Brain pericyte (primary cell): ENCODE results near the gene TUBE1.
"Not testable (repeated sequence)": the region's sequence is repeated elsewhere in the genome, so short reads cannot be mapped to it uniquely, and the experiment has no call there.

ENCODE experiments used
- DNase-seq: peaks from one replicate; pipeline ENCODE4 v3.0.0-alpha.2; 2012; ENCODE audit warnings: low read depth, low spot score

Gene TUBE1

DNA sequence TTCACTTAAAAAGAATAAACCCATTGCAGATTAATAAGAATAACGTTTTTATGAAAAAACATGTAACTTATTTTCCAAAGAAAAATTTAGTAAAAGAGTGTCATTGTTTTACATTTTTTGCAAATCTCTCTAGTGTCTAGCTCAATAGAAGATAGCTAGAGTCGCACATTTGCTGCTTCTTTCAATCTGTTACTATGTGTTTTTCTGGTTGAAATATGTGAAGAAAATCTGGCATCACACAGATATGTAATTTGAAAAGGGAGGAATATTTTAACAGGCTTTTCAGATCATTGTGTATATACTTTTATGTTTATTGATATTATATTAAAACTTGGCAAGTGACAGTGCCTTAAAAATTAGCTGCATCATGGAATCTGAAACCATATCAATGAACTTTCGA, 24.3 kb downstream of the TUBE1 start:
- no peak for DNase-seq

DNA sequence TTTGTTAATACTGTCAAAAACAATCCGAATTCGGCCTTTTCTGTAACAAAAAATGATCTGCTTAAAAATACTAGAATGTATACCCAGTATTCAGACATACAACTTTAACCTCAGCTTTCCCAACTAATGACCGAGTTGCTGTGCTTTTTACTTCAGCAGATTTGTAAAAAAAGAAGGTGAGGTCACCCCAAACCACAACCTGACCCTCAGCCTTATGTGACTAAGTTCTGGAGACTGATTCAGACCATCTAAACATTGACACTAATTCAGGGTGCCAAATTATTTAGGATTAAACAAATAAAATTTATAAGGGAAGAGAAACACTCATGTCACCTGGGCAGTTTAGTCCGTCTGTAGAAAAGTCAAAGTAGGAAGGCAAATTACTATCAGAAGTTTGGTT, 25.7 kb downstream of the TUBE1 start:
- DNase-seq: no peak

DNA sequence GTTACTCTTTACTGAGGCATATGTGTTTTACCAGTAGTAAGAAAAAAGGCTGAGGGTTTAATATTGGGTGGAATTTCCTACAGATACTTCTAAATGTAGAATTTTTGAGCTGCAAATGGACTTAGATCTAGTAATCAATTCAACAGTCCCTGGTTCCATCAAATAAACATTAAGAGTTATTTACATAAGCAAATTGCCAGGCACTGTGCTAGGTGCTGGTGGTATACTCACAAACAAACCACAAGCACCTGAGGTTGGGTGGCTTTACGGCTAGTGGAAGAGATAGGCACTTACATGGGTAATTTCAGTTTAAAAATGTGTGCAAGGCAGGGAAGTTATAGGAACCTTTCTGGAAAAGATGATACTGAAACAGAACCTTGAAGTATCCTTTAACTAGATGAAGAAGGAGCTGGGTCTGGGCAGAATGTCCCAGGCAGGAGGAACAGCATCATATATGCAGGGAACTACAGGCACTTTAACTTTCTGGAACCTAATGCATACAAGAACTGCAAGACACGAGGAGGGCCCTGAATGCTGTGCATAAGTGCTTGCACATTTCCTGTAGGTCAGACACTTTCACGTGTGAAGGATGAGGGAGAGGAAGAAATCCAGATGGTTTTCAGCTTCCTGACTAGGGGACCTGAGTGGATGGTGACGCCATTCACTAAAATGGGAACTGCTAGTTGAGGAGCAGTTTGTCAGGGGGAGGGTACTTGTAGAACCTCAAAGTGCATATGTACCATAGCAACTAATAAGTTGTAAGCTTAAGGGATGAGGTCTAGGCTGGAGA, 28.8 kb downstream of the TUBE1 start:
- DNase-seq: no peak

DNA sequence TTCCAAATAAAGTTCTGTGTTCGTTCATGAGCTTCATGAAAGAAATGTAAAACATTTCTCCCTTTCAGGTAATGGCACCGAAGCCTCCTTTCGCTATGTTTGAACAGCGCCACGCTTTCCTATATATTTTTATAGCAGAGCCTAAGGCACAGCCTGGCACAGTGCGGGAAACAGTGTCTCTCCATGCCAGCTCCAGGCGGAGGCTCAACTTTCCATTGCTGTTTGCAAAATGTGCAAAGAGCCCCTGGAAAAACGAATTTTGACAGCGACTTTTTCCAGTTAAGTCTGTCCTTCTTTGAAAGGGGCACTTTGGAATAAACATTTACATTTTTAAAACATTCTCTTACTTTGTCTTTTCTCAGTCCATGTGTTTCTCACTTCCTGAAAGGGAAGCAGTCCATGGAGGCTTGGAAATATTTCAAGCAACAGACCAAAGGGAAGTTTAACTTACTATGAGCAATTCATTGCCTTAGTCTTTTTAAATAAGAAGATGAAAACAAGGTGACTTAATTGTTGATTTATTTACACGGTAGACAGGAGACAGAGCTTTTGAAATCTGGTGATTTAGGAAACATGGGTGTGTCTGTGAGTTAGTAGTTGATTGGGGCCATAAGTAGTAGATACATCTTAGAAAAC, 32.6 kb downstream of the TUBE1 start:
- no peak for DNase-seq

DNA sequence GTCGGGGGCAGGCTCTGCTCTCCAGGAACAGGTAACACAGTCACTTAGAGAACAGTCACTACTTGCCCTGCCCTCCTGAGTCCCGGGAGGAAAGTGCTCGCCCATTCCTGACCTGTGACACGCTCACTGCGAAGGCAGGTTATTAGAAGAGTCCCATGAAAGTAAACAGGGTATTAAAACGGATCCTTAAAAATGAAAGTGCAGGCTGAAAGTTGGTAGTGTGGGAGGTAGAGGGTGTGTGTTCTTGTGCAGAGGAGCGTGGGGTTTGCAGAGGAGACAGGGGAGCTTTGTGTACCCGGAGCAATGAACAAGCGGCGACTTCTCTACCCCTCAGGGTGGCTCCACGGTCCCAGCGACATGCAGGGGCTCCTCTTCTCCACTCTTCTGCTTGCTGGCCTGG, 33.3 kb downstream of the TUBE1 start, which contains the start of gene CCN6:
TSS of gene CCN6 (plus strand) at position 104 of the 400 bp plus-strand sequence. CDS start at position 358, 254 bp downstream.
- no peak for DNase-seq

DNA sequence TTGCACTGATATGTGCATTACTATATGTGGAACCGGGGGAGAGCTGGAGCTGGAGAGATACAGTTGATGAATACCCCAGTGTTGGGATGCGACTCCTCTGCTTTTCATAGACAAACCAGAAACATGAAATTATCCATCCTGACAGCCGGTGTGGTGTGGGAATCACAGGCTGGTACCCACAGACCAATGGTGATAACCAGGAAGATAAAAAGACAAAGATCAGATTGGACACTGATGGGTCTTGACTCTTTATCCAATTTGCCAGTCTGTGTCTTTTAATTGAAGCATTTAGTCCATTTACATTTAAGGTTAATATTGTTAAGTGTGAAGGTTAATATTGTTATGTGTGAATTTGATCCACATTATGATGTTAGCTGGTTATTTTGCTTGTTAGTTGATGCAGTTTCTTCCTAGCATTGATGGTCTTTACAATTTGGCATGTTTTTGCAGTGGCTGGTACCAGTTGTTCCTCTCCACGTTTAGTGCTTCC, 36.0 kb downstream of the TUBE1 start:
- not testable (repeated sequence) for DNase-seq

DNA sequence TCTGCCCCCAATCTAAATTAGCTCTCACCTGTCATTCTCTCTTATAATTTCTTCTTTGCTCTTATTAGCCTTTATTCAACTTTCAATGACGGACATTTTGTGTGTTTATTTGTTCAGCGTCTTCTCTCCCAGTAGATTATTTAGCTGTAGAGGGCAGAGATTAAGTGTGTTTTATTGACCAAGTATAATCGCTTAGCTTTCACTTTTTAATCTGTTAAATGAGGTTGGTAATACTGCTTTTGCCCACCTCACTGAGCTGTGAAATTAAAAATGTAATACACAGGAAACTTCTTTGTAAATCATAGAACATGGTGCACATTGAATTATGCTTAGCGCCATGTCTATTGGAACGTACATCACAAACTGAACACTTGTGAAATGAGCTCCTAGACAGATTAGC, 36.9 kb downstream of the TUBE1 start:
- DNase-seq: no peak

DNA sequence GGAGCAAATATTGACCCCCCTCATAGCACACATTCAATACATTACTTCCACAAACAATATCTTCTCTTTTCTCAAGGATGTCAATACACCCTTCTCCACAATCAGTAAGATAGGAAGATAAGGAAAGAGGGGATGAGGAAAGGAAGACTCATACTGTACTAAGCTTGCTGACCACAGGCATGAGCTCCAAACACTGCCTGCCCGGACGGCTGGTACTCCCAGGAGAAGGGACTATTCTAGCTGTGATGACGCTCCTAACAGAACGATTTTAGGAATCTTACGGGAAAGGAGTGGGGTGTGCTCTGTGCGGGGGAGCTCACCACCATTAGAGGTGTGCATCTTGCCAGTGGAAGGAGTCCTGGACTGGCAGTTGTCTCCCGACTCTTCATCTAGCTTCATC, 37.3 kb downstream of the TUBE1 start:
- DNase-seq: no peak

DNA sequence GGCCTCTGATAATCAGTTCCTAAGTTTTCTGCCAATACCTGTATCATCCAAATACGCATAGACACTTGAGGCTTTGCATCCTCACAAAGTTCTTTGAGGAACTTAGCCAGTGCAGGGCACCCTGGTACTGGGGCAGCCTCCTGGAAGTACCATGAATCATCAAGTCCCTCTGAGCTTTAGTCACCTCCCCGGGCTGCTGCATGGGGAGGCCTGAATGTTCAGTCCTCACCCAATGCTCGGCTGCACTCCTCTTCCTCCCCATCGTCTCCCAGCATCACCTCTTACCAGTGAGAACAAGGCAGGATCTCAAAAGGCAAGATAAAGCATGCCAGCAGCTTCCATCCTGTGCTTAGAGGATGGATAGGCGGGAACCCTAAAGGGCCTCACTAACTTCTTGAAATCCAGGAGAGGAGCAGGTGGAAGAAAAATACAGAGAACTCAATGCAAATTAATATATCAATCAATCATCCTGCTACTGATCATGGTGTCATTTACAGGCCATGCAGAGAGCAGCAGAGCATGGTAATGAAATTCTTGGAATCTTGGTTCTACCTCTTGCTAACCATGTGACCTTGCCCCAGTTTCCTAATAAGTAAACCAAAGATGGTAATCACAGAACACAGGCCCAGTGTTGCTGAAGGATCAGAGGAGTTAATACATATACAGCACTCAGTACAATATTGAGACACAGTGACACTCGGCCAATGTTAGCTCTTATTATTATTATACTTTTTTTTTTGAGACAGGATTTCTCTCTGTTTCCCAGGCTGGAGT, 38.1 kb downstream of the TUBE1 start:
- DNase-seq: no peak

DNA sequence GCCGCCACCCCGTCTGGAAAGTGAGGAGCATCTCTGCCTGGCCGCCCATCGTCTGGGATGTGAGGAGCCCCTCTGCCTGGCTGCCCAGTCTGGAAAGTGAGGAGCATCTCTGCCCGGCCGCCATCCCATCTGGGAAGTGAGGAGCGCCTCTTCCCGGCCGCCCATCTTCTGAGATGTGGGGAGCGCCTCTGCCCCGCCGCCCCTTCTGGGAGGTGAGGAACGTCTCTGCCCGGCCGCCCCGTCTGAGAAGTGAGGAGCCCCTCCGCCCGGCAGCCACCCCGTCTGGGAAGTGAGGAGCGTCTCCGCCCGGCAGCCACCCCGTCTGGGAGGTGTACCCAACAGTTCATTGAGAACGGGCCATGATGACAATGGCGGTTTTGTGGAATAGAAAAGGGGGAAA, 39.8 kb downstream of the TUBE1 start:
- DNase-seq: not testable (repeated sequence)

DNA sequence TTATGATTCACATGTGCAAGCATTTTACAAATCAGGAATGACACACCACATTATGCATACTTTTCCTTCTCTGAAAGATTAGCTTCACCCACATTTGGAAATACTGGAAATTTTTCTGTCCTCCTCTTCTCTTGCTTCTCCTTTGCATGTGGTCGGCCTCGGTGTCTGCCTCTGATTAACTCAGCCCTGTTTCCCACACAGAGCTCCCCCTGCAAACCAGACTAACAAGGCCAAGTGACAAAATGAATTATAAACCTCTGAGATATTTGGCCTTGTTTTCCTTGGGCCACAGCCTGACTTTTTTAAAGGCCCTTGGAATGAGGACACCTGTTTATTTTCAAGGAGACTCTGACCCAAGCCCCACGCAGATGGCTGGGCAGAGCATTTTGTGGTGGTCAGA, 42.4 kb downstream of the TUBE1 start:
- no peak for DNase-seq

DNA sequence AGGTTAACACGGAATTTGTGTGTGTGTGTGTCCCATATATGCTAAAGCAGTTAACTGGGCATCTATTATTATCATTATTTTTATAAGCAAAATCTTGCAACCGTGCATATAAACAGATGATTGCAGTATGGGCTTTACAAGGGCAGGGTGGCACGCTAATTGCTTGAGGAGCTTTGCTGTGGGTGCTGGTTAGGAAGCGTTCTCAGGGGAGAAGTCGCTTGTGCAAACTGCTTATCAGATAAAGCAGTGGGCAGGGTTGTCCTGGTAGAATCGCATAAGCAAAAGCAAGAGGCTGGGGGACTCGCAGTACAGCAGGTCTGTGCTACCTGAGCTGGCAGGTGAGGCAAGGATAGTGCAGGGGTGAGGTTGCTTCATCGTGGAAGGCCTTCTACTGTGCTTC, 43.1 kb downstream of the TUBE1 start:
- DNase-seq: no peak

DNA sequence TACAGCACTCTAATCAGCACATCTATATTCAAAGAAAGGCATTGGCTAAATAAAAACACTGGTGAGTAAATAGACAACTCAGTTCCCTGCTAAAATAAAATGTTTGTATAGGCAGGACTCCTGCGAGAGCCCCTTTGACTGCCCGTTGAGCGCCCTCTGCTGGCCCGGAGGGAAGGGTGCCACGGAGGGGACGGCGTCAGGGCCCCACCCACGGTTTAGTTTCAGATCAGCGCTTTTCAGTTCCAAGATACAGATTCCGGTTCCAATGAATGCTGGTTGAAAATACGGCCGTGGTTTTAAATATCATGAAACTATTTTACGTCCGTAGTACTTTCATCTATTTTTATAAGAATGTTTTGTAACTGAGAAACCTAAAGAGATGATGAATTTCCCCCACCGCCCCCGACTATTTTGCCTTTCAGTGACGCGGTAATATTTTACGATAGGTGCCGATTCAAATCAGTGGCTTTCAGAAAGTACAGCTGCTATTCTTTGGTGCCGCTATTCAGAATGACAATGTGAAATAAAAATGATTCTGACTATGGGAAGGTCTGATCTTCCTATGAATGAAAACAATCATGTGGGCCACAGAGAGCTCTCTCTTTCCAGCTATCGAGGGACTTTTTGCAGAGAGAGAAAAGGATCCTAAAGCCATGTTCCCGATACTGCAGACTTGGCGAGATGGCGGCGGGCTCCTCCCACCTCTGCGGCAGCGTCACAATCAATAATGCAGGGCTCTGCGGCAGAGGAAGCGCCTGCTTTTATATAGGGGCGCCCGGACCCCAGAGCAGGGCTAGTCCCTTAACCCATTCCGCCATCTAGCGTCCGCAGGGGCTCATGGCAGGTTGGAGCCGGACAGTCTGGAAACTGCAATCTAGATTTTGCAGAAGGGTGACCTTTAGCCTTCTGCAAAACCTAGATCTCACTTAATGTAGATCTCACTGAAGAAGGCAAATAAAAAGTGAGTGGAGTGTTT, 44.0 kb downstream of the TUBE1 start:
- DNase-seq: peak; percentile 64

DNA sequence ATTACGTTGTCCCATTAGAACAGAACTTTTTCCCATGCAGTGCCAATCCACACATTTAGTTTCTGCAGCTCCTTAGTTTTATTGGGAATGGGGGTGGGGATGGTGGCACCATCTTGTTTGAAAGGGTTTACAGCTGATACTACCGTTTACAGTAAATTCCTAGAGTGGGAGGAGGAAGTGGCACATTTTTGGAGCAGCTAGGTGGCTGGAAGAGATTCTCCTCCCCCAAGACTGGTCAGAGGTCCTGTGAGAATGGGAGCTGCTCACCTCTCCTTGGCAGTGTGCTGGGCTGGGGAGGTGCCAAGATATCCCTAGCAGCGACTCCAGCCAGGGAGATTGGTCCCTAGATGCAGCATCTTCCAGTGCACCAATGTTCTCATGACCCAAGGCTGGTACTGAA, 45.7 kb downstream of the TUBE1 start:
- no peak for DNase-seq

DNA sequence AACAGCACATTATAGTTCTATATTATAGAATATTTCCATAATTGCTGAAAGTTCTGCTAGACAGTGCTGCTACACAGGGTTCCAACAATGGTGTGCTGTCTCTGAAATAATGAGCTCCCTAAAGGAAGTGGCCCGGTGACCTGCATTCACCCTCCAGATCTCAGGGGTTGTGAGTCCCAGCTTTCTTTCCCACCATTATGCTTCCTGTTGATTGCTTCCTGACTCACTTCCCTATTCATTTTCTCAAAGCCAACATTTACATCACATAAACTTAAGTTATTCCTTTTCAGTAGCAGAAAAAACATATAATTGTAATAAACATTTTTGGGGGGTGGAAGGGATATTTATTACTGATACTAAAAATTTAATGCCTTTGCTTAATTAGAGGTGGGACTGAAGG, 46.3 kb downstream of the TUBE1 start:
- DNase-seq: no peak

DNA sequence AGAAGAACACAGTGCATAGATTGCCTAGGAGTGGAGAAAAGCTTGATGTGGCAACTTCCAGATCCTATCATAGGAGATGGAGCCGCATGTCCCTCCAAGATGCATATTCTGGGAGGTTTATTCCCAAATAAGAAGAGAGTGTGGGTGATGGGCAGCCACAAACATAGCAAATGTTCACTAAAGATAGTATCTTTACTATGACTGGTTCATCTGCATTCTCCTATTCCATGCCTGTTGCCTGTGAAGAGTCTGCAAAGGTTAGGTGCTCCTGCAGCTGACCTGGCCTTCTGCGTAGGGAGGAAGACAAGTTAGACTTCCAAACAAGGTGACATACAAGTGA, 47.9 kb downstream of the TUBE1 start:
- no peak for DNase-seq

DNA sequence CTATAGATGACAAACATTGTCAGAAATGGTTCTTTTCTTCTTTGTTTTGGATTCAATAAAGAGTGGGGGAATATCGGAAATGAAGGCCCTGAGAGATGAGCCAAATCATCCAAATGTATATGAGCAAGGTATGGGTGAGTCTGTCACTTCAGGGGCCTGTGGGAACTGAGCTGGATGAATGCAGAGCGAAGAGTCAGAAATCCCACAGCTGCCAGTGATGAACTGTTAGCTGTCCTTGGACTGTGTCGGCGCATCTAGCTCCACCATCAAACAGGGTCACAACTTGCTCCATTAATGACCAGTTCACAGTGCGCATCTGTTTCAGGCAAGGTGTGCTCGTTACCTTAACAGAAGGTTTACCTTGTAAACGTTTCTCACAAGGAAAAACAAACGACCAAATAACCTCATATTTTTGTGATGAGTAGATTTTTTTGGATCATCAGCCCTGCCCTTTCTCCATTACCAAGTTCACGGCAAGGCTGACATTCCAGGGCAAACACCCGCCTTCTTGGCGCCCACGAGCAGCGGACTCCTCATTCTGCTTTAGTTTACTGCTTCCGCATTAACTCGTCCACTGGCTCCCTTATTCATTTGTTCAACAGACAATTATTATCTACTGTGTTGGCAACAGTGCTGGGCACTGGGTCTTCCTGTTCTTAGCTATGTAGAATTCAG, 48.4 kb downstream of the TUBE1 start:
- DNase-seq: no peak

DNA sequence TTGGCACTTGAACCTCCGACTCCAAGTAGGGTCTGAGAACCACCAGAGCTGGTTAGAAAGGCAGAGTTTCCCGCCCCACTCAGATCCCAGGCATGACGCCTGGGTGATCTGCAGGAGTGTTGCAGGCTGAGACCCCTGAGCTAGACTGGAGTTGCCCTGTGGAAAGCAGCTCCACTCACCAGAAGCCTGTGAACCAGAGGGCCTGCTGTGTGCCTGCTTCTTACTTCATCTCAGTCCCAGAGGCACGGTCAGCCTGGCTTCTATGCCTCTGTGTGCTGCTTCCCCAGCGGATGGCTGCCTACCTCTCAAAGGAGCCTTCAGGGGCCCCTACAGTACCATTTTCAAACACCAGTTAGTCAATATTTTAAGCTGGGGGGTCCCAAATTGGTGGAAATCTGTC, 49.0 kb downstream of the TUBE1 start:
- peak; percentile 8 for DNase-seq

DNA sequence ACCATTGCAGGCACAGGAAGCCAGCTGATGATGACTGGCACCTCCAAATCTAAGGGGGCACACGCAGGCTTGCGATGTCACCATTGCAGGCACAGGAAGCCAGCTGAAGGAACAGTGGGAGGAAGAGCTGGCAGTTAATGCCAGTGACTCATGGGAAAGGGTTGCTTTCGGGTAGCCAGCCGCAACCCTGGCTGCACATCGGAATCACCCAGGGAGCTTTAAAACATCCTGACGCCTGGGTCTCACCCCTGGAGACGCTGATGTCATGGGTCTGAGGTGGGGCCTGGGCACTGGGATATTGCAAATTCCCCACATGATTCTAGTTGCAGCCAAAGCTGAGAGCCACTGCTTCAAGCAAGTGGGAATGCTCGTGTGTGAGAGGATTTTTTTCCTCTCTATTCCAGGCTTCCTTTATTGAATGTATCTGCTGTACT, 49.5 kb downstream of the TUBE1 start:
- peak; percentile 54 for DNase-seq

DNA sequence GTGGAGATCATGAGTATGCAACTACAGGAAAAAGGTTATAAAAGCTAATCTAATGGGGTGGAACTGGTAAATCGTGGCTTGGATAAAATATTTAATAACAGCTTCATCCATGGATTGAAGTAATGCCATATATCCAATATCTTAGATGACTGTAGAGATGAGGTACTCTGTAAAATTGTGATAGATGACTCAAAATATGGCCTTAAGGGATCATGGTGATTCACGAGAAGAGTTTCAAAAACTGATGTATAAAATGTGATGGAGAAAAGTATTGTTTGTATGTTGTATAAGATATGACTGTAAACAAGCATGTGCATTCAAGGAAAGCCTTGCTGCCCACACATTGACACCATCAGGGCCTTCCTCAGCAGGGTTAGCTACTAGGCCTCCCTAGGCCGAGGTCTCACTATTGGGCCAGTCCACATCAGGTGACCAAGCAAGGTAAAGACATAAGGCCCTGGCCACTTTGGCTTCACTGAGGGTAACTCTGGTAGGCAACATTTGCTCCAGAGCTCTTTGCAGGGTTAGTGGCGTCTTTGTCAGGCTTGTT, 51.1 kb downstream of the TUBE1 start:
- no peak for DNase-seq
